ENCODE measurements around the gene EGFL8. TPM values are rescaled to one million over a fixed set of nuclear protein-coding genes. Genes with fewer than 3 reads are reported as not detected.
A peak's percentile ranks its signal among the peaks of the same experiment; 100 is the strongest.

The EGFL8 gene
- total RNA-seq, 1 donor from 2014 or later = 13.3 TPM

GRCh38 chr6:32194388-32194787 is 30.0 kb downstream of the EGFL8 start:
- no peak for TF ChIP-seq POLR2AphosphoS5 (IDR thresholded peaks at IDR 0.05; ENCODE audit: insufficient read depth in 1 of 2, low read depth in 1 of 2)
- Histone ChIP-seq H3K27me3 (no peaks in the 10 kb centered on the region), H3K4me1 (peaks cover 48% of the 10 kb centered on the region), H3K9me3 (no peaks in the 10 kb centered on the region), H3K27ac (peak overlapping the region; percentile 99), H3K36me3 (no peaks in the 10 kb centered on the region), H3K4me3 (no peak overlapping the region)
- intact Hi-C loops (cut with DNase I) = no loop called here
- no peak for DNase-seq (ENCODE audit: extremely low spot score in 2 of 2)

- Histone ChIP-seq H3K4me1 (peaks cover 46% of the 10 kb centered on the region), H3K27me3 (no peaks in the 10 kb centered on the region), H3K27ac (peak overlapping the region; percentile 99), H3K4me3 (peak overlapping the region; percentile 40 to 72), H3K36me3 (no peaks in the 10 kb centered on the region), H3K9me3 (no peaks in the 10 kb centered on the region)
- TF ChIP-seq POLR2AphosphoS5 (IDR thresholded peaks at IDR 0.05; ENCODE audit: insufficient read depth in 1 of 2, low read depth in 1 of 2) = no peak
- peak in 1 of 2 donors; percentile 98 for TF ChIP-seq POLR2A (IDR thresholded peaks at IDR 0.05)
- TF ChIP-seq CTCF (IDR thresholded peaks at IDR 0.05) = peak in 2 of 3 experiments; percentile 11 to 33
- DNase-seq (ENCODE audit: extremely low spot score in 2 of 2) = no peak
- intact Hi-C loops (cut with DNase I) = loop anchor here (5.0 kb wide), 1 partner anchor 78 kb away; no protein-coding TSS in a partner anchor
Observed at GRCh38 chr6:32194825-32195651, 30.6 kb downstream of the EGFL8 start.

- H3K9me3 ChIP-seq = no peaks in the 10 kb centered on the region
- peak overlapping the region; percentile 99 for H3K27ac ChIP-seq
- peak; percentile 100 for DNase-seq (ENCODE audit: extremely low spot score in 2 of 2)
- peak overlapping the region; percentile 72 to 87 for H3K4me3 ChIP-seq
- H3K27me3 ChIP-seq = no peaks in the 10 kb centered on the region
- H3K4me1 ChIP-seq = peaks cover 43% of the 10 kb centered on the region
- intact Hi-C loops (cut with DNase I) = loop anchor here (5.0 kb wide), 1 partner anchor 78 kb away; no protein-coding TSS in a partner anchor
- no peaks in the 10 kb centered on the region for H3K36me3 ChIP-seq
- peak in 2 of 3 experiments; percentile 22 to 58 for TF ChIP-seq CTCF (IDR thresholded peaks at IDR 0.05)
- no peak for TF ChIP-seq POLR2A (IDR thresholded peaks at IDR 0.05)
- peak in 1 of 2 donors; percentile 92 for TF ChIP-seq POLR2AphosphoS5 (IDR thresholded peaks at IDR 0.05; ENCODE audit: insufficient read depth in 1 of 2, low read depth in 1 of 2)
Observed at GRCh38 chr6:32195652-32195901, 31.2 kb downstream of the EGFL8 start.

DNA sequence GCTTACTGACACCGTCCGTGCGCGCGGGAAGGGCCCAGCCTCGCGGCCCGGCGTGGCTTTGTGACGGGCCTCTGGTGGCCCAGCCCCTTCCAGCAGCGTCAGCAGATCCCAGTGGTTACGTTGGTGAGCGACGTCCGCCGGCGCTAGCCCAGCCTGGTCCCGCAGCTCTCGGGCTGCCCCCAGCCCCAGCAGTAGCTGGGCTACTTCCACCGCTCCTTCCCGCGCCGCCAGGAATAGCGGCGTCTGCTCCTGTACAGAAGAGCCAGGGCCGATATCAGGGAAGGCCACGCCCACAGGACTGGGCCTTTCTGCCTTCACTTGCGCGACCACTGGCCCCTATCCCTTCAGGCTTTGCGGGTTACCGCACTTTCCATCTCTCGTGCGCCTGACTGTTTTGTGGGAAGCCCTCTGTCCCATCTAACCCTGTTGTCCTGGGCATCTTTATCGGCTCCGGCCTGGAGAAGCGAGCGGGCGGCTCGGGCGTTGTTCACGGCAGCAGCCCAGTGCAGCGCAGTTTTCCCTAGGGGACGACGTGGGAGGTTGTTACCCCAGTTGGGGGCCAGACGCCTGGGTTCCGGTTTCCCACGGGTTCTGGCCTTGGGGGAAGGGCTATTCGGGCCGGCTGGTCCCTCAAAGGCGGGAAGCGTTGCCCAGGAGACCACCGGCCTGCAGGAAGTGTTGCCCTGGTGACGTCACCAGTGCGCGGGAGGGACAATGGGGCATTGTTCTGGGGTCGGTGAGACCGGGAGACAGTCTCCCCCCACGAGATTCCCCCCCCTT is 31.7 kb downstream of the EGFL8 start:
- Histone ChIP-seq H3K4me3 (peak overlapping the region; percentile 72 to 87), H3K27ac (peak overlapping the region; percentile 99), H3K9me3 (no peaks in the 10 kb centered on the region), H3K27me3 (no peaks in the 10 kb centered on the region), H3K36me3 (no peaks in the 10 kb centered on the region), H3K4me1 (peaks cover 37% of the 10 kb centered on the region)
- intact Hi-C loops (cut with DNase I) = loop anchor here (5.0 kb wide), 1 partner anchor 79 kb away; no protein-coding TSS in a partner anchor
- TF ChIP-seq POLR2AphosphoS5 (IDR thresholded peaks at IDR 0.05; ENCODE audit: insufficient read depth in 1 of 2, low read depth in 1 of 2) = peak in 1 of 2 donors; percentile 100
- peak; percentile 81 to 98 for TF ChIP-seq POLR2A (IDR thresholded peaks at IDR 0.05)
- no peak for TF ChIP-seq CTCF (IDR thresholded peaks at IDR 0.05)
- DNase-seq (ENCODE audit: extremely low spot score in 2 of 2) = peak in 1 of 2 donors; percentile 97
